Immature natural killer cell (primary cell): ENCODE measurements around the gene INSR. TPM values are rescaled to one million over a fixed set of nuclear protein-coding genes. Genes with fewer than 3 reads are reported as not detected.
"Not testable (repeated sequence)": the region's sequence is repeated elsewhere in the genome, so short reads cannot be mapped to it uniquely, and the experiment has no call there.

Experiments
- DNase-seq, 3 donors: peaks; one replicate each; pipeline ENCODE4 v3.0.0; 2022; ENCODE audit warnings: mixed read lengths in 1 of 3
- H3K27ac Mint-ChIP-seq, 6 donors: one replicate each; pipeline ENCODE4 v1.8.0; 2020; ENCODE audit warnings: mixed read lengths in 6 of 6, mild to moderate bottlenecking in 5 of 6, inconsistent platforms in 4 of 6, moderate library complexity in 3 of 6
- H3K27me3 Mint-ChIP-seq, 3 donors: one replicate each; pipeline ENCODE4 v1.8.0; 2020 to 2021; ENCODE audit warnings: low read depth in 3 of 3, mild to moderate bottlenecking in 3 of 3, mixed read lengths in 3 of 3, moderate library complexity in 3 of 3, inconsistent platforms in 1 of 3
- H3K36me3 Mint-ChIP-seq, 3 donors: one replicate each; pipeline ENCODE4 v1.8.0; 2020; ENCODE audit warnings: mixed read lengths in 3 of 3, inconsistent platforms in 2 of 3, mild to moderate bottlenecking in 2 of 3
- H3K4me1 Mint-ChIP-seq, 2 donors: one replicate each; pipeline ENCODE4 v1.8.0; 2020; ENCODE audit warnings: inconsistent platforms in 2 of 2, mild to moderate bottlenecking in 2 of 2, mixed read lengths in 2 of 2, moderate library complexity in 1 of 2
- H3K4me3 Mint-ChIP-seq, 5 donors: one replicate each; pipeline ENCODE4 v1.8.0; 2020; ENCODE audit warnings: mild to moderate bottlenecking in 5 of 5, mixed read lengths in 5 of 5, inconsistent platforms in 3 of 5, moderate library complexity in 3 of 5
- H3K9me3 Mint-ChIP-seq, 6 donors: one replicate each; pipeline ENCODE4 v1.8.0; 2020; ENCODE audit warnings: mild to moderate bottlenecking in 6 of 6, mixed read lengths in 6 of 6, inconsistent platforms in 4 of 6, moderate library complexity in 3 of 6
- polyA plus RNA-seq, 3 donors: library from polyadenylated mRNA; unstranded; fragments of 300-500 nt; fragmentation: Illumina TruSeq; gene quantifications; one replicate each; pipeline ENCODE4 v1.2.3, GENCODE V29; 2021

INSR gene
- polyA plus RNA-seq, 3 donors from 2014 or later, result 0.03 to 0.29 (median 0.04) TPM

- DNase-seq, result no peak
- Mint-ChIP-seq H3K4me1 (no peaks in the 10 kb centered on the region), H3K9me3 (no peaks in the 10 kb centered on the region), H3K36me3 (no peaks in the 10 kb centered on the region), H3K27ac (no peak overlapping the region), H3K27me3 (peaks cover 0 to 2% (median 0%) of the 10 kb centered on the region in 3 donors), H3K4me3 (no peak overlapping the region)
Measured at GRCh38 chr19:7172794-7173193, 121.4 kb downstream of the INSR start.

- no peak overlapping the region for H3K4me3 Mint-ChIP-seq
- H3K9me3 Mint-ChIP-seq, result no peaks in the 10 kb centered on the region
- peaks cover 0 to 2% (median 0%) of the 10 kb centered on the region in 3 donors for H3K27me3 Mint-ChIP-seq
- no peak overlapping the region for H3K27ac Mint-ChIP-seq
- no peak for DNase-seq
- H3K36me3 Mint-ChIP-seq, result no peaks in the 10 kb centered on the region
- H3K4me1 Mint-ChIP-seq, result no peaks in the 10 kb centered on the region
Measured at GRCh38 chr19:7170983-7171382, 123.2 kb downstream of the INSR start.

GRCh38 chr19:7168941-7169340 is 125.3 kb downstream of the INSR start:
- Mint-ChIP-seq H3K4me3 (no peak overlapping the region), H3K27me3 (peaks cover 0 to 2% (median 0%) of the 10 kb centered on the region in 3 donors), H3K27ac (no peak overlapping the region), H3K4me1 (no peaks in the 10 kb centered on the region), H3K9me3 (no peaks in the 10 kb centered on the region), H3K36me3 (no peaks in the 10 kb centered on the region)
- DNase-seq, result no peak

- no peak overlapping the region for H3K27ac Mint-ChIP-seq
- H3K36me3 Mint-ChIP-seq, result no peaks in the 10 kb centered on the region
- H3K4me3 Mint-ChIP-seq, result no peak overlapping the region
- H3K9me3 Mint-ChIP-seq, result no peaks in the 10 kb centered on the region
- peaks cover 2 to 5% (median 2%) of the 10 kb centered on the region in 3 donors for H3K27me3 Mint-ChIP-seq
- no peaks in the 10 kb centered on the region for H3K4me1 Mint-ChIP-seq
- DNase-seq, result no peak
Measured at GRCh38 chr19:7161292-7161691, 132.9 kb downstream of the INSR start.

GRCh38 chr19:7159105-7159933 is 134.9 kb downstream of the INSR start:
- H3K27me3 Mint-ChIP-seq, result peaks cover 2 to 4% (median 2%) of the 10 kb centered on the region in 3 donors
- no peak overlapping the region for H3K4me3 Mint-ChIP-seq
- DNase-seq, result no peak
- H3K36me3 Mint-ChIP-seq, result no peaks in the 10 kb centered on the region
- H3K27ac Mint-ChIP-seq, result no peak overlapping the region
- no peaks in the 10 kb centered on the region for H3K9me3 Mint-ChIP-seq
- H3K4me1 Mint-ChIP-seq, result no peaks in the 10 kb centered on the region

- Mint-ChIP-seq H3K4me1 (peaks cover 0 to 3% of the 10 kb centered on the region in 2 donors), H3K27ac (peak overlapping the region in 3 of 6 donors; percentile 20 to 60 (median 27)), H3K9me3 (no peaks in the 10 kb centered on the region), H3K36me3 (no peaks in the 10 kb centered on the region), H3K27me3 (peaks cover 2 to 11% (median 3%) of the 10 kb centered on the region in 3 donors), H3K4me3 (no peak overlapping the region)
- no peak for DNase-seq
Measured at GRCh38 chr19:7153022-7153421, 141.2 kb downstream of the INSR start.

- Mint-ChIP-seq H3K27me3 (peaks cover 2 to 11% (median 3%) of the 10 kb centered on the region in 3 donors), H3K27ac (peak overlapping the region in 1 of 6 donors; percentile 38), H3K9me3 (no peaks in the 10 kb centered on the region), H3K36me3 (no peaks in the 10 kb centered on the region), H3K4me3 (no peak overlapping the region), H3K4me1 (peaks cover 0 to 3% of the 10 kb centered on the region in 2 donors)
- DNase-seq, result no peak
Measured at GRCh38 chr19:7152568-7152967, 141.6 kb downstream of the INSR start.

- H3K27ac Mint-ChIP-seq, result no peak overlapping the region
- peaks cover 0 to 3% of the 10 kb centered on the region in 2 donors for H3K4me1 Mint-ChIP-seq
- DNase-seq, result no peak
- peaks cover 3 to 11% (median 5%) of the 10 kb centered on the region in 3 donors for H3K27me3 Mint-ChIP-seq
- H3K9me3 Mint-ChIP-seq, result peaks cover 0 to 4% (median 0%) of the 10 kb centered on the region in 6 donors
- H3K36me3 Mint-ChIP-seq, result no peaks in the 10 kb centered on the region
- H3K4me3 Mint-ChIP-seq, result no peak overlapping the region
Measured at GRCh38 chr19:7149956-7150705, 144.1 kb downstream of the INSR start.

- not testable (repeated sequence) for H3K4me3 Mint-ChIP-seq, H3K36me3 Mint-ChIP-seq, H3K9me3 Mint-ChIP-seq, DNase-seq, H3K27ac Mint-ChIP-seq, H3K4me1 Mint-ChIP-seq, H3K27me3 Mint-ChIP-seq
Measured at GRCh38 chr19:7147119-7147675, 147.0 kb downstream of the INSR start.

GRCh38 chr19:7146086-7146485 is 148.1 kb downstream of the INSR start:
- not testable (repeated sequence) for H3K4me3 Mint-ChIP-seq, DNase-seq, H3K36me3 Mint-ChIP-seq, H3K27me3 Mint-ChIP-seq, H3K4me1 Mint-ChIP-seq, H3K27ac Mint-ChIP-seq, H3K9me3 Mint-ChIP-seq

- Mint-ChIP-seq H3K27me3 (peaks cover 0 to 5% (median 3%) of the 10 kb centered on the region in 3 donors), H3K9me3 (peaks cover 0 to 4% (median 0%) of the 10 kb centered on the region in 6 donors), H3K4me1 (no peaks in the 10 kb centered on the region), H3K27ac (no peak overlapping the region), H3K36me3 (no peaks in the 10 kb centered on the region), H3K4me3 (no peak overlapping the region)
- no peak for DNase-seq
Measured at GRCh38 chr19:7145494-7145893, 148.7 kb downstream of the INSR start.

GRCh38 chr19:7142771-7143170 is 151.4 kb downstream of the INSR start:
- H3K27me3 Mint-ChIP-seq, result peaks cover 0 to 5% (median 1%) of the 10 kb centered on the region in 3 donors
- H3K4me1 Mint-ChIP-seq, result no peaks in the 10 kb centered on the region
- DNase-seq, result no peak
- no peak overlapping the region for H3K27ac Mint-ChIP-seq
- no peak overlapping the region for H3K4me3 Mint-ChIP-seq
- no peaks in the 10 kb centered on the region for H3K36me3 Mint-ChIP-seq
- H3K9me3 Mint-ChIP-seq, result peaks cover 0 to 4% (median 0%) of the 10 kb centered on the region in 6 donors

- Mint-ChIP-seq H3K9me3 (peaks cover 0 to 2% (median 0%) of the 10 kb centered on the region in 6 donors), H3K27me3 (peaks cover 0 to 2% (median 1%) of the 10 kb centered on the region in 3 donors), H3K4me1 (no peaks in the 10 kb centered on the region), H3K27ac (no peak overlapping the region), H3K4me3 (no peak overlapping the region), H3K36me3 (no peaks in the 10 kb centered on the region)
- no peak for DNase-seq
Measured at GRCh38 chr19:7140137-7140536, 154.1 kb downstream of the INSR start.

- no peak overlapping the region for H3K4me3 Mint-ChIP-seq
Measured at GRCh38 chr19:7139095-7139494, 155.1 kb downstream of the INSR start.

More at GRCh38 chr19:7139095-7139494, 155.1 kb downstream of the INSR start:
- Mint-ChIP-seq H3K9me3 (no peaks in the 10 kb centered on the region), H3K27me3 (peaks cover 0 to 2% (median 0%) of the 10 kb centered on the region in 3 donors), H3K27ac (no peak overlapping the region), H3K4me1 (no peaks in the 10 kb centered on the region), H3K36me3 (no peaks in the 10 kb centered on the region)
- DNase-seq, result no peak
